Stimulated activated naive CD8-positive, alpha-beta T cell treated with anti-CD3 and anti-CD28 coated beads, Interleukin-15, Interleukin-2, amounts not matched to agents 100 ng/mL and 50 ng/mL, for 24 hours (primary cell): ENCODE data around the gene RRAS2.

ENCODE experiments used
- H3K27ac Mint-ChIP-seq: one replicate; pipeline ENCODE4 v1.8.0; 2021; ENCODE audit warnings: mild to moderate bottlenecking, mixed read lengths
- H3K27me3 Mint-ChIP-seq: one replicate; pipeline ENCODE4 v1.8.0; 2021; ENCODE audit warnings: mixed read lengths
- H3K36me3 Mint-ChIP-seq: one replicate; pipeline ENCODE4 v1.8.0; 2021; ENCODE audit warnings: low read depth, mixed read lengths
- H3K4me1 Mint-ChIP-seq: one replicate; pipeline ENCODE4 v1.8.0; 2021; ENCODE audit warnings: low read depth, mixed read lengths
- H3K4me3 Mint-ChIP-seq: one replicate; pipeline ENCODE4 v1.8.0; 2021; ENCODE audit warnings: mild to moderate bottlenecking, mixed read lengths
- H3K9me3 Mint-ChIP-seq: one replicate; pipeline ENCODE4 v1.8.0; 2021; ENCODE audit warnings: mixed read lengths

Gene RRAS2

DNA sequence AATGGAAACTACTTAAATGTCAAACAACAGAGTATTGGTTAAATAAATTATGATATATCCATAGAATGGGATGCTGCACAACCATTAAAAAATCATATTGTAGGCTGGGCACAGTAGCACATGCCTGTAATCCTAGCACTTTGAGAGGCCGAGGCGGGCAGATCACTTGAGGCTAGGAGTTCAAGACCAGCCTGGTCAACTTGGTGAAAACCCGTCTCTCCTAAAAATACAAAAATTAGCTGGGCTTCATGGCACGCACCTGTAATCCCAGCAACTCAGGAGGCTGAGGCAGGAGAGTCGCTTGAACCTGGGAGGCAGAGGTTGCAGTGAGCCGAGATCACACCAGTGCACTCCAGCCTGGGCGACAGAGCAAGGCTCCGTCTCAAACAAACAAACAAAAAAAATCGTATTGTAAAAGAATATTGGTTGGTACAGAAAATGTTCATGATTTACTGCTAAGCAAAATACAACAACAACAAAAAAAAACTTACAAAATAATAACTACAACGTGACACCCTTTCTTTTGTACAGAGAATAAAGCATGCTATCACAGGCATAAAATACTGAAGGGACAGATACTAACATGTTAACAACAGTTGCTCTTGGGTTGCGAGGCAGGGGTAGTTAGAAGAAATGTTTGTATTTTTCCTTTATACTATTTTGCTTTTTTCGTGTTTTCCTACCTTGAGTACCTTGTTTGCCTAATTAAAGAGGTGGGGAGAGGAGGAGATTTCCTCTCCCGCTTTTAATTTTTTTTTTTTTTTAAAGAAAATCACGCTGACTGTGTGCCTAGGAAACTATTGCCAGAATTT lies 21.3 kb upstream of the RRAS2 start:
- Mint-ChIP-seq H3K27ac (peak overlapping the region; percentile 46), H3K4me3 (peak overlapping the region; percentile 73), H3K27me3 (peaks cover 27% of the 10 kb centered on the region), H3K9me3 (no peaks in the 10 kb centered on the region), H3K36me3 (no peaks in the 10 kb centered on the region), H3K4me1 (peaks cover 15% of the 10 kb centered on the region)

- Mint-ChIP-seq H3K27me3 (peaks cover 28% of the 10 kb centered on the region), H3K27ac (no peak overlapping the region), H3K4me3 (no peak overlapping the region), H3K9me3 (no peaks in the 10 kb centered on the region), H3K36me3 (no peaks in the 10 kb centered on the region), H3K4me1 (peaks cover 35% of the 10 kb centered on the region)
Observed at GRCh38 chr11:14378171-14378570, 19.2 kb upstream of the RRAS2 start.

- H3K36me3 Mint-ChIP-seq = no peaks in the 10 kb centered on the region
- H3K27ac Mint-ChIP-seq = no peak overlapping the region
- no peaks in the 10 kb centered on the region for H3K9me3 Mint-ChIP-seq
- H3K27me3 Mint-ChIP-seq = peaks cover 21% of the 10 kb centered on the region
- H3K4me1 Mint-ChIP-seq = peaks cover 38% of the 10 kb centered on the region
- H3K4me3 Mint-ChIP-seq = no peak overlapping the region
Observed at GRCh38 chr11:14376920-14377319, 17.9 kb upstream of the RRAS2 start.

DNA sequence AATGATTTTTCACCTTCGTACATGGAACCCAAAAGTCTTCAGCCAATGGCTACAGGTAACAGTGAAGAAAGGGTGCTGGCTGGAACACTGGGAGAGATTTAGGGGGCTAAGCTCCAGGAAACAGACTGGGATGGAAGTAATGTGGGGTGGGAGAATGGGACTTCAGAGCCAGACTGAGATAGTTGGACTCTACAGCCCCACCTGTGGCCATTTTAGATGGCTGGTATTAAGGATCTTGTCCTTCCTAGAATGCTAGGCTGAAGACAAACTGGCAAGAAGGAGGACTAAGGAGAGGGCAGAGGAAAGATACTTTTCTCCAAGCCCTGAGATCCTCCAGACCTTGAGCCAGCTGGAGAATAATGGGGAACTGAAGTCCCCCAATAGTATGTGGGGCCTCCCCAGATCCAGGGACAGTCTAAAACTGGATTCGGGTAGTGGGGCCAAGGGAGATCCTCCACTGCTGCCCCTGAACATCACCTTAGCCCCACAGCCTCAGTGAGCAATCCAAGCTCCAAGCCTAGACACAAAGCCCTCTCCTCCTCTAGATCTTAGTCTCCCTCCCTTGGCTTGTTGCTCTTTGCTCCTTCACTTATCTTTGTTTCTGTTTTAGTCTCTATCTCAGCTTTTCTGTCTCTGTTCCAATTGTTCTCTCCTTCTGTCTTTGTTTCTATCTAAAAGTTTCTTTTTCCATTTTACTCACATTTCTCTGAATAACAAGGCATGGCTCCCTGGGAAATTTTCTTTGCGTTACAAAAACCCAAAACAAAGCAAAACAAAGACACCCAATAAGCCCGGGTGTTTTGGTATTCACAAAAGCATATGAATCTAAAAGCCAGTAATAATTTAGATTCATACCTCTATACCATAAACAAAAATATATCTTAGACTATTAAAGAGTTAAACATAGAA lies 16.2 kb upstream of the RRAS2 start:
- Mint-ChIP-seq H3K27me3 (peaks cover 15% of the 10 kb centered on the region), H3K4me1 (peaks cover 42% of the 10 kb centered on the region), H3K27ac (peak overlapping the region; percentile 22), H3K36me3 (no peaks in the 10 kb centered on the region), H3K4me3 (no peak overlapping the region), H3K9me3 (no peaks in the 10 kb centered on the region)

GRCh38 chr11:14373941-14374646 lies 15.1 kb upstream of the RRAS2 start:
- H3K9me3 Mint-ChIP-seq = no peaks in the 10 kb centered on the region
- no peak overlapping the region for H3K27ac Mint-ChIP-seq

GRCh38 chr11:14372011-14372410 lies 13.0 kb upstream of the RRAS2 start:
- H3K27ac Mint-ChIP-seq = no peak overlapping the region
- no peaks in the 10 kb centered on the region for H3K36me3 Mint-ChIP-seq
- peaks cover 4% of the 10 kb centered on the region for H3K27me3 Mint-ChIP-seq
- peaks cover 65% of the 10 kb centered on the region for H3K4me1 Mint-ChIP-seq
- H3K4me3 Mint-ChIP-seq = no peak overlapping the region
- H3K9me3 Mint-ChIP-seq = no peaks in the 10 kb centered on the region

More at GRCh38 chr11:14373941-14374646, 15.1 kb upstream of the RRAS2 start:
- H3K4me1 Mint-ChIP-seq = peaks cover 51% of the 10 kb centered on the region
- peaks cover 9% of the 10 kb centered on the region for H3K27me3 Mint-ChIP-seq
- H3K4me3 Mint-ChIP-seq = no peak overlapping the region
- H3K36me3 Mint-ChIP-seq = no peaks in the 10 kb centered on the region

DNA sequence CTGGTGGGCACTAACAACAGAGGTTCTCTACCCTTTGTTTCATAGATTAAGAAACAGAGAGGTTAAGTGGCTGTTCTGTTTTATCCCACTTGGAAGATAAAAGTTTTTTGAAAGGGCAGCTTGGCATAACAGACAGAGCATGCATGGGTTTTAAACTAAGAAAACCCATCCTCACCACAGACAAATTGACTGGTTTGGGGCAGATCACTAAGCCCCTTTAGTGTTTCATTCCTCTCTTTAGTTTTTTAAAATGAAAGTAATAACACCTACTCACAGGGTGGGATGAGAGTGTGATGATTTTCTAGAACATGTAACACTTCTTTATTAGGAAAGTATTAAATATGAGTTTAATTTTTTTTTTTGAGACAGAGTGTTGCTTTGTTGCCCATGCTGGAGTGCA lies 12.3 kb upstream of the RRAS2 start:
- Mint-ChIP-seq H3K27me3 (peaks cover 4% of the 10 kb centered on the region), H3K27ac (no peak overlapping the region), H3K4me3 (no peak overlapping the region), H3K4me1 (peaks cover 66% of the 10 kb centered on the region), H3K36me3 (no peaks in the 10 kb centered on the region), H3K9me3 (no peaks in the 10 kb centered on the region)

DNA sequence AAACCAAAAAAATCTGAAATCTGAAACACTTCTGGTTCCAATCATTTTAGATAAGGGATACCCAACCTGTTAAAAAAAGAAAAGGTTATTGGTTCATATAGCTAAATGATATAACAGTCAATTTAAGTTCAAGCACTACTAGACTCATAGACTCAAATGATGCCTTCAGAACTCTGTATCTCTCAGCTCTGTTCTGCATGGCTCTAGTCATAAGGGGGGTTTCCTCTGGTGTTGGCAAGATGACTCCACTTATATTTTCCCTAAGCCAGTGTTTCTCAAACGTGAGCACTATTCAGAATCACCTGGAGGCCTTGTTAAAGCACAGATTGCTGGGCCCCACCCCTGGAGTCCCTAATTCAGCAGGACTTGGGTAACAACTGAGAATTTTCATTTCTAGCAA lies 11.5 kb upstream of the RRAS2 start:
- H3K27ac Mint-ChIP-seq = no peak overlapping the region

GRCh38 chr11:14369598-14369997 lies 10.6 kb upstream of the RRAS2 start:
- Mint-ChIP-seq H3K36me3 (no peaks in the 10 kb centered on the region), H3K27me3 (no peaks in the 10 kb centered on the region), H3K27ac (no peak overlapping the region), H3K4me3 (no peak overlapping the region), H3K9me3 (no peaks in the 10 kb centered on the region), H3K4me1 (peaks cover 53% of the 10 kb centered on the region)

More for the DNA sequence above, 11.5 kb upstream of the RRAS2 start:
- Mint-ChIP-seq H3K9me3 (no peaks in the 10 kb centered on the region), H3K4me1 (peaks cover 62% of the 10 kb centered on the region), H3K4me3 (no peak overlapping the region), H3K36me3 (no peaks in the 10 kb centered on the region), H3K27me3 (peaks cover 3% of the 10 kb centered on the region)

DNA sequence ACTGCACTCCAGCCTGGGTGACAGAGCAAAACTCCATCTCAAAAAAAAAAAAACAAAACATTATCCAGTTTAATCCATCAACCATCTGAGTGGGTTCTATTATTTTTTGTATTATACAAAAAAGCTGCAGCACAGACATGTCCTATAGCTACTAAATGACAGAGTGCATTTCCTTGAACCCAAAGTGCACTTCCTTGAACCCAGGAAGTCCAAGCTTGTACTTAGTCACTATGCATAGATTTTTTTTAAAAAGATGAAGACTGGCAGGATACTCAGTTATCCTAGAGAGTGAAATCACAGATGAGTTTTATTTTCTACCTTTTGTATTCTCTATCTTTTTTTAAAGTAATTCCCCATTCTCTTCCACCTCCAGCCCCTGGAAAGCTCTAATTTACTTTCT lies 8.0 kb upstream of the RRAS2 start:
- H3K4me1 Mint-ChIP-seq = peaks cover 37% of the 10 kb centered on the region
- H3K27ac Mint-ChIP-seq = no peak overlapping the region

GRCh38 chr11:14364322-14364721 lies 5.3 kb upstream of the RRAS2 start:
- Mint-ChIP-seq H3K9me3 (no peaks in the 10 kb centered on the region), H3K36me3 (no peaks in the 10 kb centered on the region), H3K4me1 (peaks cover 21% of the 10 kb centered on the region), H3K27me3 (peaks cover 3% of the 10 kb centered on the region), H3K4me3 (no peak overlapping the region), H3K27ac (no peak overlapping the region)

More for the DNA sequence above, 8.0 kb upstream of the RRAS2 start:
- Mint-ChIP-seq H3K4me3 (no peak overlapping the region), H3K9me3 (no peaks in the 10 kb centered on the region), H3K36me3 (no peaks in the 10 kb centered on the region), H3K27me3 (no peaks in the 10 kb centered on the region)

GRCh38 chr11:14362611-14363010 lies 3.6 kb upstream of the RRAS2 start:
- H3K27ac Mint-ChIP-seq = no peak overlapping the region
- H3K4me3 Mint-ChIP-seq = no peak overlapping the region

GRCh38 chr11:14361951-14362350 lies 3.0 kb upstream of the RRAS2 start:
- Mint-ChIP-seq H3K27me3 (peaks cover 5% of the 10 kb centered on the region), H3K4me1 (peaks cover 17% of the 10 kb centered on the region), H3K9me3 (no peaks in the 10 kb centered on the region), H3K4me3 (no peak overlapping the region), H3K36me3 (peaks cover 6% of the 10 kb centered on the region), H3K27ac (no peak overlapping the region)

More at GRCh38 chr11:14362611-14363010, 3.6 kb upstream of the RRAS2 start:
- no peaks in the 10 kb centered on the region for H3K9me3 Mint-ChIP-seq
- H3K36me3 Mint-ChIP-seq = no peaks in the 10 kb centered on the region
- peaks cover 17% of the 10 kb centered on the region for H3K4me1 Mint-ChIP-seq
- peaks cover 5% of the 10 kb centered on the region for H3K27me3 Mint-ChIP-seq

DNA sequence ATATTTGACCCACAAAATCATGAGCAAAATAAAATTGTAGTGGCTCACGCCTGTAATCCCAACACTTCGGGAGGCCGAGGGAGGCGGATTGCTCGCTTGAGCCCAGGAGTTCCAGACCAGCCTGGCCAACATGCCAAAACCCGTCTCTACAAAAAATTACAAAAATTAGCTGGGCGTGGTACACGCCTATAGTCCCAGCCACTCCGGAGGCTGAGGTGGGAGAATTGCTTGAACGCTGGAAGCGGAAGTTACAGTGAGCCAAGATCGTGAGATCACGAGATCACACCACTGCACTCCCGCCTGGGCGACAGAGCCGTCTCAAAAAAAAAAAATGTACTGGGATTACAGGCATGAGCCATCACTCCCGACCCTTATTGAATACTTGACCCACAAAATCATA lies 2.0 kb upstream of the RRAS2 start:
- Mint-ChIP-seq H3K36me3 (peaks cover 12% of the 10 kb centered on the region), H3K27ac (no peak overlapping the region), H3K4me1 (peaks cover 26% of the 10 kb centered on the region), H3K4me3 (no peak overlapping the region), H3K9me3 (no peaks in the 10 kb centered on the region), H3K27me3 (peaks cover 5% of the 10 kb centered on the region)
